GM19238 (cell line): ENCODE measurements around the gene KIAA1328.

Source experiments
- DNase-seq: peaks from one replicate; pipeline ENCODE4 v3.0.0; 2011; ENCODE audit warnings: low spot score; ENCODE audit not compliant: insufficient read length

Gene KIAA1328

DNA sequence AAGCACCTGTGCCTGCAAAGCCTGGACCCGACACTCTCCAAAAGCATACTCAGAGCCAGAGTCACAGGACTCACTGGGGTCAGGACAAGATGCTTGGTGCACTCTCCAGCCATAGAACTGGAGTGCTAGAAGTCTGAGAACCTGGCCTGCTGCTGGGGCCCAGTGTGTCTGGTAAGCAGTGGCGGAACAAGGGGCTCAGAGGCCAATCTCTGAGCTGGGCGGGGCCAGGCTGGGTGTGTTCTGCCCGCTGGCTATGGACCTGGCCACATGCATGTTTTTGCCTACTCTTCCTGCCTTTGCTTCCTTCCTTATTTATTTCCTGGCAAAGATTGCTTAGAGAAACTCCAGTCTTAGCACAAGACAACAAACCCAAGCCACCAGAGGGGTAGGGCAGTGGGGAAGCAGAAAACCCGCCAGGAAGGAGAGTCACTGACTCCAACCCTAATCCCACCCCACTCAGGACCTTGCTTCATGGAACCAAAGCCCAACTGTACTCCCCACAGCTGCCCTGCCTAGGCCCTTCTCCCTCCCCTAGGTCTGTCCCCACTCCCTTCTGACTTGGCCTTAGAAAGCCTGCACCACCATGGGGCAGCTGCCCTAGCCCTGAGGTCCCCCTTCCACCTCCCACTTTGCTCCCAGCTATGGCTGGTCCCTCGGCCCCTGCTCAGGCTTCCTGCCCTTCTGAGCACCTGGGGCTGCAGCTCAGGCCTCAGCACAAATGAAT, 421.1 kb downstream of the KIAA1328 start:
- no peak for DNase-seq

DNA sequence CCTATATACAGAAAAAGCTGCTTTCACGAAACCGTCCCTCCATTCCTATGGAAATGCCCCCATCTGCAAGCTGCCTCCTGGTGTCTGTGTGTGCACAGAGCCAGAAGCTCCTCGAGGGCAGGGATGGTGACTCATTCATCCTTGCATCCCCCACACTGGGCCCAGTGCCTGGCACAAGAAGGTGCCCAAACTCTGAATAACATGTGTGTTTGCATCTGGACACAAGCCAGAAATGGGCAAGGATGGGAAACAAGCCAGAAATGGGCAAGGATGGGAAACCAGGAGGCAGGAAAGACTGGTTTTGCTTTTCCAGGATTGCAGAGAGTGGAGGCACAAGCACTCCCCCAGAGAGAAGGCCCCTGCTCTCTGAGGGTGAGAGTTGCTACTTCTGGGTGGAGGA, 422.8 kb downstream of the KIAA1328 start:
- DNase-seq: no peak

DNA sequence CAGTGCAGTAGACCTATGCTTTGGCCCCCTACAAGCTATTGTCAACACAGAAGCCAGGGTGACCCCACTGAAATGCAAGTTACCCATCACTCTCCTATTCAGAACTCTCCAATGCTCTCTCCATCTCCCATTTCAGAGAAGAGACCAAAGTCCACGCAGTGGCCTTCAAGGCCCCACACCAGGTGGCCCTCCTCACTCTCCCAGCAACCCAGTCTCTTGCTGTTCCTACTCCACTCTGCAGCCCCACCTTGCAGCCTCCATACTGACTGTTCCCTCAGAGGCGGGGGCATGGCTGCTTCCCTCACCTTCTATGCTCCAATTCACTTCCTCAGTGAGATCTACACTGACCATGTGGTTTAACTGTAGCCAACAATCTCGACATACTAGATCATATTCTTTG, 423.4 kb downstream of the KIAA1328 start:
- no peak for DNase-seq

DNA sequence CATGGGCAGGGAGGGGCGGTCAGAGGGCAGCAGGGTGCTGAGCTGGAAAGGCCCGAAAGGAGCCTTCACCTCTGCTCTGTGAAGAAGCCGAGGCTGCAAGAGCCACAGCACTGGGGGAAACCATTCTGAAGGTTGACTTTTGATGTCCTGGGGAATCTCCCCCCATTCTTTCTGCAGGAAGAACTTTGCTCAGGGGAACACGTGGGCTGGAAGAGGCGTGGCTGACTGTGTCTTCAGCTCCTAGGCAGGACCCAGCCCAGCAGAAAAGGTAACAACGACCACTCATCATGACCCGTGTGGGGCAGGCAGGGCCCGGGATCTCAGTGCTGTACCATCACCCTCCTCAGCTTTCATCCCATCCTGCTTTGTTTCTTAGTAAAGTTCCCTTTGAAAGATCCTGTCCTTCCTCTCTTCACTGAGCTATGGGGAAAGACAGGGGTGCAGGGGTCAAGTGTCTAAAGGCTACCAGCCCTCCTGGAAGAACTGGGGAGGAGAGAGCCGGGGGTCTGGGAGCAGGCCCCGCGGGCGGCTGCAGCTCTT, 424.0 kb downstream of the KIAA1328 start:
- DNase-seq: no peak

DNA sequence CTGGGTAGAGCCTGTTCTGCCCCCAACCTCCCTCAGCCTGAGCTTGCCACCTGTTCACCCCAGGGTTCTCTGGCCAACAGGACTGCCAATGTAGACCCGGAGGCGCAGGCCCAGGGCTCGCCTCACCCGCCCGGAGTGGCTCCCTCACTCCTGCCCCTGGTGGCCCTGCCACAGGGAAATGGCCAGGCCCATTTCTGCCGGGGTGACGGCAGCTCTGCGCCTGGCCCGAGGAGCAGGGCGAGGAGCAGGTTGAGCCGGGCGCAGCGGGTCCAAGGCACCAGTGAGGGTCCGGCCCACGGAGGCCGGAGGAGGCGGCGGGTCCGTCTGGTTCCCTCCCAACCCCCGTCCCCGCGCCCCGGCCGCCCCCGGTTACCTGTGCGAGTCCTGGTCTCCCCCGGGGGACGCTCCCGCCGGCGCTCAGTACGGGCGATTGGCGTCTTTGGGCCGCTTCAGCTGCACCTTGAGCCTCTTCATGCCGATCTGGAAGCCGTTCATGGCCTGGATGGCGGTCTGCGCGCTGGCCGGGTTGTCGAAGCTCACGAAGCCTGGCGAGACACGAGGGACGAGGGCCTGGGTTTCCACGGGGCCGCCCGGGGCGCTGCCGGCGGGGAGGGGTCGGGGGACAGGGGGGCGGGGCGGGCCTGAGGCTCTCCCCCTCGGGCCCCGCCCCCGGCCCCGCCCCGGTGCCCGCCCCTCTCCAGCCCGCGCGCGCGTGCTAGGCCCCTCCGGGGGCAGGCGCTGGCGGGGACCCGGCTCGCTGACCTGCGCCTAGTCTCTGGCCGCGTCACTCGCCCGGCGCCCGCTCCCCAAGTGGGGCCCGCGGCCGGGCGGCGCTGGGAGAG, 424.7 kb downstream of the KIAA1328 start:
- peak; percentile 28 for DNase-seq

DNA sequence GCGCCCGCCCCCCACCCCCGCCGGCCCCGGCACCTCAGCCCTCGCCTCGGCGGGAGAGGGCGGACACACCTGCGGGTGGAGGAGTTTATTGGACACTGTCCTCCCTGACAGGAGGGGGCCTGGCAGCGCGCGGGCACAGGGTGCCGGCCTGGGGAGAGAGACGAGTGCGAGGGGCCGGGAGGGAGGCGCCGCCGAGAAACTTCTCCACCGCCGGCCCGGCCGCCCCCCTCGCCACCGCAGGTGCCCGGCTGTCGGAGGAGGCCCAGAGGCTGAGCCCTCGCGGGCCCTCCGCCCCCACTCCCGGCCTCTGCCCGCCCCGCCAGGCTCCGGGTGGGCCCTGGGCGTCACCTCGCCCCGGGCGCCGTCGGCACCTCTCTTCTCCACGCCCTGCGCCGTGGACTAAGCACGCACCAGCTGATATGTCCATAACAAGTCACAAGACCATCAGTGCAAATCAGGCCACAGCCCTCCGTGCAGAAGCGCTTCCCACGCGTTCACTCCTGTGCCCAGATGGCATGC, 425.4 kb downstream of the KIAA1328 start:
- DNase-seq: no peak

DNA sequence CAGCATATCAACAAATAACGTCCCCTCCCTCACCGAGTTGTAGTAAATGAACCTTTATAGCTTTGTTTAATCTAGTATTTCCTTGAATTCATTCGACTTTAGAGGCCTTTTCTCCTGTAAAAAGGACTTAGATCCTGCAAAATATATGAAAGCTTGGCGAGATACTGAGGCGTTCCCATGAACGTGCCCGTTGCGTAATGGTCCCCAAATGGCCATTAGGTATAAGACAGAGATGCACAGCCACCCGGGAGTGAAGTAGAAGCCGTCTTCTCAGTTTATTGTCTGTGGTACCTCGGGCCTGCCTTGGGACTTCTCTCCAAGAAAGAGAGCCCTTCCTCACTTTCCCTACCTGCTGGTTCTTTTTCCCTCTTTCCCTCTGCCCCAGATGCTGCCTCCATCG, 426.0 kb downstream of the KIAA1328 start:
- DNase-seq: no peak

DNA sequence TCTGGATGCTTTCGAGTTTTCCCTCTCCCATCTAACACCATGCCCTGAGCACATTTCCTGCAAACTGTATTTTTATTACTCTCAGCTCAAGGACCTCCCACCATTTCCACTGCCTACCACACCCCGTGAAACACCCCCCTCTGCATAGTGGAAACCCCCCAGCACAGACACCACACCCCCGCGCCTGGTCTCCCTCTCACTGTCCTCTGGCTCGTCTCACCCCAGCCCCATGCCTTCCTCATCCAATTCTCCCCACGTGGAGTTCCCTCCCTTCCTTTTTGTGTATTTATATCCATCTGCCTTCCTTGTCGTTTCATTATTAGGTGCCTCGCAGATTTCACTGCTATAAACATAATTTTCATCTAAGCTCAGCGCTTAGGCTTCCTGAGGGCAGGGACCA, 429.2 kb downstream of the KIAA1328 start:
- DNase-seq: no peak

DNA sequence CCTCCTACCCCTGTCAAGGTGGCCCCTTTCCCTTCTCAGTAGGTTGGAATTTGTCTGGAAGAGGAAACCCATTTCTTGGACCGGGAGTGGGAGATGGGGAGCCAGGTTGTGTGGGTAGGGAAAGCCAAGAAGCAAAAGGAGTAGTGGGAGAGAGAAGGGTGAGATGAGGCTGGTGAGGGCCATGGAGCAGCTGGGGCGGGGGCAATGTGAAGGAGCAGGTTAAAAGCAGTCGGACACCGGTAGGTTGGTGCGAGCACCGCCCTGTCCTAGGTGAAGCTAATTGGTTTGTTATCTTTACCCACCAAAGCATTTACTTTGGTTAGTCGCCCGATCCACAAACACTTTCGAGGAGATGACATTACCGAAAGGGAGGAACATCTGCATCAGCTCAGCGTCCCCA, 429.9 kb downstream of the KIAA1328 start:
- no peak for DNase-seq

DNA sequence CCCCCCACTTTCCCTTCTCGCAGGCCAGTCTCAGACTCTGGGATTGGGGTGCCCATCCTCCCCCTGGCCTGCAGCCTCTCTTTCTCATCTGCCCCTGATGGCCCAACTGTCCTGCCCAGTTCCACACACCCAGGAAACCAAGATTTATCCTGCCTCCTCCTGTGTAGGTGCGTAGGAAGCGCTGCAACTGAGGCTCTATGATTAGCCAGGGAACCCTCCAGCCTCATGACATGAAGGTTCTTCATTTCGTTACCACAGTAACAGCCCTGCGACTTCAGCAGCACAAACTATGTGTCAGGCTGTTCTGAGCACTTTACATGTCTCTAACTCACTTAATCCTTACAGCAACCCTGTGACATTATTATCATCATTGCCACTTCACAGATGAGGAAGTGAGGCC, 430.8 kb downstream of the KIAA1328 start:
- no peak for DNase-seq

DNA sequence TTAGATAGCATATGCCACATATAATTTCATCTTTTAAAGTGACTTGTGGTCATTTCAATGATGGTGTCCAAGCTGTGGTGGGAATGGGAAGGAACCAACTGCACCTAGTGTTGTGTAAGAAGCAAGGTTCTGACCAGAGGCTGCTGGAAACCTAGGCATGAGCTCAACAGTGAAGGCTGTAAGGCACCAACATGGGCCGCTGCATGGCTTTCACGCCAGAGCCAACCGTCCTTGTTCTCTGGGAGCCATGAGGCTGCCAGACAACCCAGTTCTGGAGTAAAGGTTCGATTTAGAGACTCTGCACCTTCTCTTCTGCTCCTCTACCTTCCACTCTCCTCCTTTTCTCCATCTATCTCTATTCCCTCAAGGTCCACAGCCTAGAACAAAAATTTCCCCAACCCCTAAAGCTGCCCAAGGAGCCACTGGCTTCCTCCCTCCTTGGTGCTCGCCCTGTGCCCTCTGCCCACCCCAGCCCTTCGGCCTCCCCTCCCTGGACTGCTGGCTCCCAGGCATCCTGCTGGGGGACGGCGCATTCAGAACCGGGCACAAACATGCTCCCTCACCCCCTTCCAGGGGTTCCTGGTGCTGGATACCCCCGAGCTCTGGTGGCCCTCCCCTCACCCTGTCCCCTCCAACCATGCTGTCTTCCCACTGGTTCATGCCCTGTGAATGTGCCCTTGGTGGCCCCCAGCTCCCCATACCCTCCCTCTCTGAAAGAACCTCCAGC, 431.6 kb downstream of the KIAA1328 start:
- no peak for DNase-seq

DNA sequence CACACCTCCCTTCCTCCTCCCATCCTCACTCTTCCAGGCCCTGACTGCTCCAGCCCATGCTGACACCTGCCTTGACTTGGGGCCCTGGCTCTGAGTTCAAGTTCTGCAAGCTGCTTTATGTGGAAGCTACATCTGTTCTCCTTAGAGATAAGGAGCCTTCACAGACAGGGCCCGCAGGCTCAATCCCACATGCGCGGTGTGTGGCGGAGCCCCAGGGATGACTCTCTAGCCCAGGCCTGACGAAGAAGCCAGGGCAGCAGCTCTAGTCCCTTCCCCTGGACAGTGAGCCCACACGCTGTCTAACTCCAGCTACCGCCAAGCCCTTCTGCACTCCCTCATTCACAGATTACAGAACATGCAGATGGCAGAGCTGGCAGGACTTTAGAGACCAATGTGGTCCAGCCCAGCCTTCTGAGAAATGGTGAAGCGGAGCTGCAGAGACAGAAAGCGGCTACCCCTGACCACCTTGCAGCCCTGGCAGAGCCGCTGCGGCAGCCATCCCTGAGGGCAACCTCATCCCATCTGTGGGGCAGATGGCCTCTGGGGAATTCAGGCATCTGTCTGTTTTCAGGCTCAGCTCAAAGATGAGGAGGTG, 432.4 kb downstream of the KIAA1328 start:
- DNase-seq: no peak

DNA sequence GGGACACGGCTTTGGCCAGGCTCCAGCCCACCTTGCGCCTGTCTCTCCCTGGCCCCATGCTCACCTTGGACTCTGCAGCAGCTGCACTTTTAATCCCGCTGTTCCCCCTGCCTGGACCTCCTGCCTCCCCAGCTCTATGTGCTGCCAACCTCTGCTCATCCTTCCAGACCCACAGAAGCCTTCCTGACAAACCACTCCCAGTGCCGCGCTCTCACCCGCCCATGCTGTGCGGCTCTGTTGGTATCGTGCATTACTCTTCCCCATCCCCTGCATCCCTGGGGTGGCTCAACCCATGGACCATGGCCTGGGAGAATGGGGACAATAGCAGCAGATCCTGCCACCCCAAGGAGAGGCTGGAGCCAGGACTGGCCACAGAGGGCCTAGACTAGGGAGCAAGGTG, 433.1 kb downstream of the KIAA1328 start:
- no peak for DNase-seq

DNA sequence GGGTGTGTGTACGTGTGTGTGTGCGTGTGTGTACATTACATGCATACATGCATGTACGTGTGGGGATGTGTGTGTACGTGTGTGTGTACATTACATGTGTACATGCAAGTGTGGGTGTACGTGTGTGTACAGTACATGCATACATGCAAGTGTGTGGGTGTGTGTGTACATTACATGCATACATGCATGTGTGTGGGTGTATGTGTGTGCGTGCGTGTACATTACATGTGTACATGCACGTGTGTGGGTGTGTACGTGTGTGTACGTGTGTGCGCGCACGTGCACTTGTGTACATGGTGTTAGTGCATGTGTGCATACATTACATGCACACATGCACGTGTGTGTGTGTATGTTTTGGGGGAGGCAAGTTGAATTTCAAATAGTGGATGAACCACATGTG, 436.0 kb downstream of the KIAA1328 start:
- no peak for DNase-seq

DNA sequence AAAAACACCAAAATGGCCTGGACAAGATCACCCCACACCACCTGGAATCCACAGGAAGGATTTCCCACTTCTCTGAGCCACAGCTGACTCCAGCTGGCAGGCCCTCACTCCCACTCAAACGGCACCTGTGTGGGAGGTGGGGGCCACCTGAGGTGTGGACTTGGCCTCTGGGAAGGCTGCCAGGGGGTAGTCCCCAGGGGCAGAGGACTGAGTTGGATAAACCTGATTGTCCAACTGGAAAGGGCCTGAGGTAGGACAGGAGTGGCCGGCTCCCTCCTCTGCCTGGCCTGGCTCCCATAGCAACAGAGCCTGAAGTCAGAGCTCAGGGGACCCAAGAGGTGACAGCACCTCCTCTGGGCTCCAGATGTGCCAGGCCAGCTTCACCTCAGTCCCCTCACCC, 436.5 kb downstream of the KIAA1328 start:
- no peak for DNase-seq

DNA sequence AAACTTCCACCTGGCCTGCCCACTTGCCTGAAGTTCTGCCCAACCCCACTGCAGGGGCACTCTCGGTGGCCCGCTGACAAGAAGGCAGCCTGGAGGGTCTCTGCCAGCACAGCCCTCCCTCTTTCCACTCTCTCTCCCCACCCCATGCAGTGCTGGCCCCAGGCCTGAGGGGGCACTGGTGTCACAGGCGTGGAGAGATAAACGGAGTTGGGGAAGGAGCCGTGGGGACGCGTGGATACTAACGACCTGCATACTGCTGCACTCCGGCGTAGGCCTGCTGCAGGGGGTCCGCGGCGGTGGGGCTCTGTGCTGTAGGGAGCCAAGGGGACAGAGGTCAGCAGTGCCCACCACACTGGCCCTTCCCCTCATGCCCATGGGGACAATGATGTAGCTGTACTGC, 437.4 kb downstream of the KIAA1328 start:
- no peak for DNase-seq

DNA sequence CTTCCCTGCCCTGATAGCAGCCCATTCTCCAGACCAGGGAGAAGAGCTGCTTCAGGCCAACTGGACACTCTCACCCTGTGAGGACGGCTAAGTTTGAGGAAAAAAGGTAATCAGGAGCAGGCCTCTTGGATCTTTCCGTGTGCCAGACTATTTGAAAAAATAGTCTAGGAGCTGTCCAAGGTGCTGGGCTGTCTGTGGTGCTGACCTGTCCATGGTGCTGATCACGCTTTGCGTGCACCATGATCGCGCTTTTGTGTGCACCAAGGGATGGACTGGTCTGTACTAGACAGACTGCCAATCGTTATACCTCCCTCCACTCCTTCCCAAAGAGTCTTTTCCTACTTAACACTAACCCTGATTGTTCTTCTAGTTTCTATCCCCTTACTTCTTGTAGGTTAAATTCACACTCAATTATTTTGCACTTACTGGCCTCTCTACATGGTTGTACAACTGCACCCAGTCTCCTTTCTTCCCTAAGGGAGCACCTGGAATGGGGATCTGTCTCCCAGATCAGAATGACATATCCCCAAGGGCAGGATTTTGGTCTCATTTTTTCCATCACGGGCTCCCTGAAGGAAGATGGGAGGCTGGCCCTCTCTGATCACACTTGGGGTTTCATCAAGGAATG, 441.2 kb downstream of the KIAA1328 start:
- DNase-seq: no peak

DNA sequence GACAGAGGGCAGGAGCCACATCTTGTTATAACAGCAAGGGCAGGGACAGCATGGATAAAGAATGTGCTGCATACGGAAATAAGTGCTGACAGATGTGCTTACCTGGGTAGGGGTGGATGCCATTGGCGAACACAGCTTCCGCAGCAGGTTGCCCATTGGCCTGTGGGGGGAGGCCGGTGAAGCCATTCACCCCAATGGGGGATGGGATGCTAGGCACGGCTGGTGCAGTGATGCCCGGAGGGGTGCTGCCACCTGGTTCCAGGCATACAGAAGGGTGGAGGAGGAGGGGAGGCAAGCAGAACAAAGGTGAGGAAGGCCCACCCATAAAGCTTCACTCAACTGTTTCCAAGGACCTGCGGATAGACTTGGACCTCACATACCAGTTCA, 441.7 kb downstream of the KIAA1328 start:
- no peak for DNase-seq

DNA sequence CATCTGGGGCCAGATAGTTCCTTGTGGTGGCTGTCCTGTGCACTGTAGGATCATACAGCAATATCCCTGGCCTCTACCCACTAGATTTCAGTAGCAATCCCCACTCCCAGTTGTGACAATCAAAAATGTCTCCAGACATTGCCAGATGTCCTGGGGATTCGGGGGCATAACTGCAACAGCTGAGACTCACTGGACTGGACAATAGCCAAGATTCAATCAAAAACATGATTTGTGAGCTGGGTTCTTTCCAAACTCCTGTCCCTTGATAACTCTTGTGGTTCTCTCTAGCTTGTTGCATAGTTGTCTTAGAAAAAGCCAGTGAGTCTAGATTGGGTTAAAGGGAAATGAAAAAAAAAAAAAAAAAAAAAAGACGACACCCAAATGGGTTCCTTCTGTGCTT, 443.3 kb downstream of the KIAA1328 start:
- DNase-seq: no peak

DNA sequence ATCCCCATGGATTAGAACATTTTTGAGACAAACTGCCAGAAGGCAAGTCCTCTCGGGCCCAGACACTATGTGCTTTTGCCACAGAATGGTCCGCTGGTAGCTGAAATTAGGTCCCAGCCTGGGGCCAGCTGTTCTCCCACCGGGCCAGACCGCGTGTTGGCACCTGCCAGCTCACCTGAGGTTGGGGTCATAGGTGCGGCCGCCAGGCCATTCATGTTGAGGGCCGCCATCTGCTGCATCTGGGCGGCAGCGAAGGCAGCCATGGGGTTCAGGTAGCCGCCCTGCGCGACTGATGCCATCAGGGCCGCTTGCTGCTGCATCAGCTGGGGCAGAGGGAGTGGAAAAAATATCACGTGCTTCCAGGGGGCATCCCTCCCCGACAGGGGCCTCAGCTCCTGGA, 443.9 kb downstream of the KIAA1328 start:
- no peak for DNase-seq
